Osteoblast (primary cell): ENCODE measurements around the gene CNN2. TPM values are rescaled to one million over a fixed set of nuclear protein-coding genes. Genes with fewer than 3 reads are reported as not detected.

Experiments used
- DNase-seq: peaks from one replicate; pipeline ENCODE4 v3.0.0; 2011; ENCODE audit warnings: low spot score, mixed read lengths; ENCODE audit not compliant: insufficient read length; ENCODE audit errors: missing footprints
- H2AFZ ChIP-seq: 2 replicates; pipeline ENCODE4 v1.6.0; 2011; ENCODE audit warnings: mild to moderate bottlenecking, low read length
- H3K27ac ChIP-seq: 2 replicates; pipeline ENCODE4 v1.5.1; 2011; ENCODE audit warnings: mild to moderate bottlenecking, low read depth, low read length, moderate library complexity
- H3K27me3 ChIP-seq: 2 replicates; pipeline ENCODE4 v1.6.0; 2012; ENCODE audit warnings: mild to moderate bottlenecking, control low read depth, inconsistent platforms, low read length, moderate library complexity; ENCODE audit not compliant: insufficient read depth
- H3K36me3 ChIP-seq: 2 replicates; pipeline ENCODE4 v1.5.1; 2011; ENCODE audit warnings: mild to moderate bottlenecking, low read length, control low read depth, moderate library complexity; ENCODE audit not compliant: insufficient read depth
- H3K4me1 ChIP-seq: 2 replicates; pipeline ENCODE4 v1.5.1; 2011; ENCODE audit warnings: mild to moderate bottlenecking, low read length, control low read depth, moderate library complexity; ENCODE audit not compliant: insufficient read depth
- H3K4me2 ChIP-seq: 2 replicates; pipeline ENCODE4 v1.6.0; 2011; ENCODE audit warnings: mild to moderate bottlenecking, low read length; ENCODE audit not compliant: insufficient read depth
- H3K4me3 ChIP-seq: fragments of 200-600 bp; sonication (generic); 3 replicates; pipeline ENCODE4 v1.5.1; 2012; ENCODE audit warnings: mild to moderate bottlenecking, low read length, inconsistent platforms; ENCODE audit not compliant: insufficient read depth
- H3K79me2 ChIP-seq: 2 replicates; pipeline ENCODE4 v1.6.0; 2012; ENCODE audit warnings: mild to moderate bottlenecking, low read length, control low read depth, inconsistent platforms; ENCODE audit not compliant: insufficient read depth
- H3K9me3 ChIP-seq: 2 replicates; pipeline ENCODE4 v1.5.1; 2011; ENCODE audit warnings: low read depth, low read length, control low read depth
- H4K20me1 ChIP-seq: 2 replicates; pipeline ENCODE4 v1.6.0; 2012; ENCODE audit warnings: mild to moderate bottlenecking, low read length, control low read depth; ENCODE audit not compliant: insufficient read depth
- CTCF ChIP-seq: IDR thresholded peaks from 2 replicates; pipeline ENCODE4 v1.5.1; 2011; ENCODE audit warnings: mild to moderate bottlenecking, low read depth, low read length, moderate library complexity; ENCODE audit errors: extremely low read depth
- total RNA-seq: library from RNA; depleted of rRNA; stranded (reverse); fragments of >200 nt; gene quantifications from 2 replicates; pipeline ENCODE4 v1.2.3, GENCODE V29; 2012

Gene CNN2
- total RNA-seq, 1 donor: 594 TPM

GRCh38 chr19:1068009-1069001 is 41.9 kb downstream of the CNN2 start:
- H3K4me2 ChIP-seq: no peak overlapping the region
- H3K4me1 ChIP-seq: no peaks in the 10 kb centered on the region
- H4K20me1 ChIP-seq: no peaks in the 10 kb centered on the region
- DNase-seq: no peak
- no peaks in the 10 kb centered on the region for H3K36me3 ChIP-seq
- H3K79me2 ChIP-seq: no peaks in the 10 kb centered on the region
- no peak overlapping the region for H3K4me3 ChIP-seq
- H2AFZ ChIP-seq: no peak overlapping the region
- H3K27me3 ChIP-seq: peaks cover 51% of the 10 kb centered on the region
- H3K9me3 ChIP-seq: no peaks in the 10 kb centered on the region
- no peak for TF ChIP-seq CTCF
- H3K27ac ChIP-seq: no peak overlapping the region

- DNase-seq: no peak
- H3K4me1 ChIP-seq: no peaks in the 10 kb centered on the region
- no peaks in the 10 kb centered on the region for H3K79me2 ChIP-seq
- H2AFZ ChIP-seq: no peak overlapping the region
- H3K4me3 ChIP-seq: no peak overlapping the region
- H3K27me3 ChIP-seq: peaks cover 51% of the 10 kb centered on the region
- no peak overlapping the region for H3K27ac ChIP-seq
- H3K36me3 ChIP-seq: no peaks in the 10 kb centered on the region
- no peaks in the 10 kb centered on the region for H3K9me3 ChIP-seq
- no peaks in the 10 kb centered on the region for H4K20me1 ChIP-seq
- no peak for TF ChIP-seq CTCF
- H3K4me2 ChIP-seq: no peak overlapping the region
These were observed 42.8 kb downstream of the CNN2 start for GRCh38 chr19:1069009-1069779.

GRCh38 chr19:1070576-1070930 is 44.1 kb downstream of the CNN2 start:
- no peak for DNase-seq
- peaks cover 51% of the 10 kb centered on the region for H3K27me3 ChIP-seq

More at GRCh38 chr19:1070576-1070930, 44.1 kb downstream of the CNN2 start:
- no peaks in the 10 kb centered on the region for H4K20me1 ChIP-seq
- no peak overlapping the region for H3K4me3 ChIP-seq
- H3K36me3 ChIP-seq: no peaks in the 10 kb centered on the region
- no peak for TF ChIP-seq CTCF
- H3K27ac ChIP-seq: no peak overlapping the region
- no peaks in the 10 kb centered on the region for H3K9me3 ChIP-seq
- no peaks in the 10 kb centered on the region for H3K79me2 ChIP-seq
- no peak overlapping the region for H3K4me2 ChIP-seq
- H2AFZ ChIP-seq: no peak overlapping the region
- no peaks in the 10 kb centered on the region for H3K4me1 ChIP-seq
